GM18867 (cell line): ENCODE data around the gene GAGE10.

Source experiments
- ATAC-seq: cut with Tn5 transposase; IDR thresholded peaks from one replicate; pipeline ENCODE4 v1.9.1; 2021; ENCODE audit warnings: mild to moderate bottlenecking, moderate library complexity; ENCODE audit not compliant: unreplicated experiment

The GAGE10 gene, protein sequence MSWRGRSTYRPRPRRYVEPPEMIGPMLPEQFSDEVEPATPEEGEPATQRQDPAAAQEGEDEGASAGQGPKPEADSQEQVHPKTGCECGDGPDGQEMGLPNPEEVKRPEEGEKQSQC

DNA sequence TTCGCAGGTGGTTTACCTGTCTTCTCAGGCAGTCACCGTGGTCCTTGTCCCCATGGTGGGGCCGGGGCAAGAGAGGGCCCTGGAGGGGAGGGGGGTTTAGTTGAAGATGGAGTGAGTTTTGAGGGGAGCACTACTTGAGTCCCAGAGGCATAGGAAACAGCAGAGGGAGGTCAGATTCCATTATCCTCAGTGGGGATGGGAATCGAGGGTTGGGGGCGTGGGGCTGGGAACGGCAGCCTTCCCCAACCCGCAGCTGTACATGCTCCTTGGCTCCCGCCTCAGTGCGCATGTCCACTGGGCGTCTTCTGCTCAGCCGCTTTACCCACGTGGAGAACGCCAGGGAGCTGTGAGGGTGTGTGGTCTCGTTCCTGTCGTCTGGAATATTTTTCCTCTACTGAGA, at the start of gene GAGE10:
GAGE10 (plus strand) TSS at position 301 of the 400 bp plus-strand sequence. CDS start 1,214 bp downstream, outside the sequence.
- ATAC-seq, result no peak

DNA sequence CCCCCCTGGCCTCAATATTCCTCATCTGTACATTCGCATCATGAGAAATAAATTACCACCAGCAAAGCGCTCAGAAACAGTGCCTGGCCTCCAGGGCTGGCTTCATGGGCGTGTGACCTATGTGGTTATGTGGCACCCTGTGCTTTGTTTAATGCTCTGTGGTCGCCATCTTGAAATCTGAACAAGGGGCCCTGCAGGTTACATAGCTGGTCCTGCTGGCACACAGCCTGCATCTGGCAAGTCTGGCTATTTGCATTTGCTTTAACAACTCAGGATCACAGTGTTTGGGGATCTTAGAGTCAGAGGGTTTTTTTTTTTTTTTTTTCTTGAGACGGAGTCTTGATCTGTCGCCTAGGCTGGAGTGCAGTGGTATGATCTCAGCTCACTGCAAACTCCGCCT, 48.8 kb upstream of the GAGE10 start:
- no peak for ATAC-seq

DNA sequence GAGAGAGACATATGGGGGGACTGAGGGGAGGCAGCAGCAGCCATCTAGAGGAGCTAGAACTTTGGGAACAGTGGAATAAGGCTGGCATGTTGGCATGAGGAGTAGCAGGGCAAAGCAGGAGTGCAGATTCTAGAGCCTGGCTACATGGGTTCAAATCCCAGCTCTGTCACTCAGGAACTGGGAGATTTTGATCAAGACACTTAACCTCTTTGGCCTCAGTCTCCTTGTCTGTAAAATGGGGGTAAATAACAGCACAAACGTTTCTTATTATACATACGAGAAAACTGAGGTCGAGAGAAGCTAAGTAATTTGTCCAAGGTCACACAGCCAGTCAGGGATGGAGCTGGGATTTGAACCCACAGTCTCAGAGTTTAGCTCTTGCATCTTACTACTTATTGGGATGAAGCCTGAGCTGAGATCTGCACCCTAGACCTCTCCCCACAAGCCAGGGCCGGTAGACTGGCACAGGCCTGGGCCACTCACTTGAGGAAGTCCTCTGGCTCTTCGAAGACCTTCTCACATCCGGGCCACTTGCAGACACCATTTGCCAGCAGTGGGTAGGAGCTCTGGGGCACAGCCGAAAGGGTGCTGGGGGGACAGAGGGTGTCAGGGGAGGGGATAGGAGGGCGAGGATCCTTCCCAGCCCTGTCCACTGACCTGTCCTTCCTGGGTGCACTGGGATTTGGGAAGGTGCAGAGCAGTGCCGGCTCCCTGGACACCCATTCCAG, 47.0 kb upstream of the GAGE10 start:
- no peak for ATAC-seq

DNA sequence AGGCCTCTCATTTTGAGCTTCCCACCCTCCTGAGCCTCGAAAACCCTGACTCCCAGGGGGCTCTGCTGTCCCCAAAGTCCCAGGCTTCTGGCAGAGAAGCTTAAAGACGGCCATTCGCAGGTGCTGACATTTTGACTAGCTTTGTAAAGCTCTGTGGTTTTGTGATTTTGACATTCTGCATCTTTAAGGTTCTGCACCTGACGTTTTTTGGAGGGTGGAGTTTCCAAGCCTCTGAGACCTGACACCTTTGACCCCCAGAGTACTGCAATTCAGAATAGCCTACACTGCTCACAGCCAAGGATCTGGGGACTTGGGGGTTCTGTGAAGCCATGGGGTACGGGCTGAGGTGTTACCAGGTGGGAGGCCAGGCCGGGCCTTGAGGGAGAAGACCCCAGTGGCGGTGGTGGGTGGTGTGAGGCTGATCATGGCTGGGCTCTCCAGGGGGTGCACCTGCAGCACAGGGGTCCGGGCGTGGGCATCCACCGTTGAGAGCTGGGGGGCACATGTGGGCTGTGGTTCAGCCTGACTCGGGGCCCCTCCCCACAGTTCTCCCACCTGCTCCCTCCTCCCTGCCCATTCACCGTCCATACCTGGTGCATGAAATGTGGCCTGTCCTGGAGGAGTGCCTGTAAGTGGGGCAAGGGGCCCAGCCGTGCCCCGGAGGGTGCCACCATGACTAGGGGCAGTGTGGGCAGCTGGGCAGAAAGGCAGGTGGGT, 46.2 kb upstream of the GAGE10 start:
- ATAC-seq, result no peak

DNA sequence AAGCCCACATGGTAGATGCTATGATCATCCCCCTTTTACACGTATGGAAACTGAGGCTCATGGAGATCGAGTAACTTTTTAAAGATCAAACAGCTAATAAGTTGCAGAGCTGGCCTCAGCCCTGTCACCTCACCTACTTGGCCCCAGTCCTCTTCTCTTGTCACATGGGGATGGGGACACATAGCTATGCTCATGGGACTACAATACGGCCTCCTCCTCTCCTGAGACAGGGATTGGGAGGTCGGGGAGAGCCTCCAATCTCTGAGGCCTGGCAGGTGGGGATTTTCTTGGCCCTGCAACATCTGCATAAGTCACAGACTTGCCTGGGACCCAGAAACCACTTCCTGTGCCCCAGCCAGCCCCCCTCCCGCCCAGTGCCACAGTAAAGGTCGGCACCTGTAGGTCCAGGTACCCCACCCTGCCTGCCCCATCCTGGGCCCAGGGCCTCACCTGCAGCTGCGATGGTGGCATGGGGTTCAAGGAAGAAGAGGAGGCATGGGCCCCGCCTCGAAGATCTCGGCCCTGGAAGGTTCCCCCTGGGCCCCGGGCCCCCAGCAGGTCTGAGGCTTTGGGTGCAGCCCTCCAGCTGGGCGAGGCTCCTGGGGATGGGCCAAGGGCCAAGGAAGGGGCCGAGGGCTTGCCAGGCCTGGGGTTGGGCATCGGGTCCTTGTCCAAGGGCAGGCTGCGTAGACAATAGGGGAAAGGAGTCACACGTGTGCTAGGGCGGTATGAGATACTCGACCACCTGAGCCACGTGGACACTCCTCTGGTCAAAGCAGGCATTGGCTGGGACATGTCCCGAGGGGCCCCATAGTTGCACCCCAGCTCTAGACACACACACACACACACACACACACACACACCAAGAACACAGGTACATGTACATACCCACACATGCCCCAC, 45.3 kb upstream of the GAGE10 start:
- ATAC-seq, result no peak

DNA sequence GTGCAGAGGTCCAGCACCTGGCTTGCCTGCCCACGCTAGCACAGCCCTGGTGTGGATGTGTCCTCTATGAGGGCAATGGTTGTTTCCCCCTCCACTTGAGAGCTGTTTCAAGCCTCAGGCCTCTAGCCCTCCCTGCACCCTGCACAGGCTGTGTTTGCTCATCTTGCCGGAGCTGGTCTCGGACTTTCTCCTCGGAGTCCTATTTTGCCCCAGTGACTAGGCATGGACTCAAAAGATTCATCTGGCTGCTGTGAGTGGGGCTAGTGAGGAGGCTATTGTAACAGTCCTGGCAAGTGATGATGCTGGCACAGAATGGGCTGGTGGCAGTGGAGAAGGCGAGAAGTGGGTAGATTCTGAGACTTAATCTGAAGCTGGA, 44.7 kb upstream of the GAGE10 start:
- no peak for ATAC-seq

DNA sequence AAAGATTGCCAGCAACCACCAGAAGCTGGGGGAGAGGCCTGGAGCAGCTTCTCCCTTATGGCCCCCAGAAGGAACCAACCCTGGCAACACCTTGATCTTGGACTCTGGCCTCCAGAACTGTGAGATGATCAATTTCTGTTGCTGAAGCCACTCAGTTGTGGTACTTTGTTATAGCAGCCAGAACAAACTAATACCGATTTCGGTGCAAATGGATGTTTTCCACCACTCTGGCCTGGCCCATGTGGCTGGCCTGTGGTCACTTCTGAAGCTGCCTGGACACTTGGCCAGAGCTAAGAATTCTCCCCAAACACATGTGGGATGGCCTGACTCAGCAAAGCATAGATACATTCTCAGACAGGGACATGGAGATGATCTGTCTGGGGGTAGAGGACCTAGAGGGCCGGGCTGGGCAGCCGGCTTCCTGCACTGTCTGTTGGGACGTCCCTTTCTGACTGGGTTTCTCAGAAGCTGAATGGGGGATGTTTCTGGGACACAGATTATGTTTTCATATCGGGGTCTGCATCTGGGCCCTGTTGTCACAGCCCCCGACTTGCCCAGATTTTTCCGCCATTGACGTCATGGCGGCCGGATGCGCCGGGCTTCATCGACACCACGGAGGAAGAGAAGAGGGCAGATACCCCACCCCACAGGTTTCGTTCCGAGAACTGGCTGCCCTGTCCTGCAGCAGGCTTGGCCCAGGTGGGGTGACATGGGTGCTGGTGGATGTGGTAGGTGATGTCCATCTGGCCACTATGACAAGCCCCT, 43.0 kb upstream of the GAGE10 start:
- no peak for ATAC-seq

DNA sequence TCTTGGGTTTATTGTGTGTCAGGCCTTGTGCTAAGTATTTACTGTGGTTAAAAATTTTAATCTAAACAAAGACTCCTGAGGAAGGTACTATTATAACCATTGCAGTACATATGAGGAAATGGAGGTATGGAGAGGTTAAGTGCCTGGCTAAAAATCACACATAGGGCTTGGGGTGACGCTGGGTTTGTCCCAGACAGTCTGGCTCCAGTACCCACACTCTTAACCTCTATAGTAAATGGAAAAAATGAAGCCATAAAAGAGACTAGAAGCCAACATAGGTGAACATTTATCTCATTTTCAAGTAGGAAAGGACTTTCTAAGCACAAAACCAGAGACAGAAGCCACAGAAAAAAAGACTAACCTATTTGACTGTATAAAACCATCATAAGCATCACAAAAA, 40.8 kb upstream of the GAGE10 start:
- no peak for ATAC-seq

DNA sequence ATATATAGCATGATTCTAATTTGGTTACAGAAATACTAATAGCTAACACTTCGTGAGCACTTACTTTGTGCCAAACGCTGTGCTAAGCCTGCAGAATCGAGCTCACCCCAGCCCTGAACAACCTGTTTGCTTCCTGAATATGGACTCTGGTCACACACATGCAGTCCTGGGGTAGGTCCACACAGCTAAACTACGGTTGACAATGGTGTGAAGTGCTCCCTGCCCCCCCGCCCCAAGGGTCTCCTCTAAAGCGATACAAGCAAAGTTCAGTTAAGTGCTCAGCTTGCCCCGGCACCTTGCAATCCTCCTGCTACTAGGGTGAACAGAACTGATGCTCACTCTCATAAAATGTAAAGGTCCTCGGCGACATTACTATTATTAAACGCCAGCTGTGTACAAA, 39.8 kb upstream of the GAGE10 start:
- no peak for ATAC-seq

DNA sequence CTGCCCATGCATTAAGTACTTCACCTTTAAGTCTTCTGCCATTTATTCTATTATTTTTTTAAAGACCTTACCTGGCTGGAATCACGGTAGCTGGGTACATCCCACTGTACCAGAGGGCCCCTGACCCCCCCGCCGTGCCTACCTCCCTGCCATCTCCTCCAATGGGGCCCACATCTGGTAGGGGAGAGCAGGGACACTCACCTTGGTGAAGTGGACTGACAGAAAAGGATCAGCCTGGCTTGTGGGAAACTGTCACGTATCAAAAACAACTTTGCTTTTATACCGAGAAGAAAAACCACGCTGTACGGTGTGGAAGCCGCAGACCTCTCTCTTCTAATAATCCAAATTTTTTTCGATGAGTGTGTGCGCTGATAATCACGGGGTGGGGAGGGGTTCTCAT, 39.0 kb upstream of the GAGE10 start, which contains the start of gene FOXP3:
FOXP3 (minus strand) TSS at position 251 of the 400 bp plus-strand sequence. CDS start 6,205 bp downstream, outside the sequence.
- no peak for ATAC-seq

DNA sequence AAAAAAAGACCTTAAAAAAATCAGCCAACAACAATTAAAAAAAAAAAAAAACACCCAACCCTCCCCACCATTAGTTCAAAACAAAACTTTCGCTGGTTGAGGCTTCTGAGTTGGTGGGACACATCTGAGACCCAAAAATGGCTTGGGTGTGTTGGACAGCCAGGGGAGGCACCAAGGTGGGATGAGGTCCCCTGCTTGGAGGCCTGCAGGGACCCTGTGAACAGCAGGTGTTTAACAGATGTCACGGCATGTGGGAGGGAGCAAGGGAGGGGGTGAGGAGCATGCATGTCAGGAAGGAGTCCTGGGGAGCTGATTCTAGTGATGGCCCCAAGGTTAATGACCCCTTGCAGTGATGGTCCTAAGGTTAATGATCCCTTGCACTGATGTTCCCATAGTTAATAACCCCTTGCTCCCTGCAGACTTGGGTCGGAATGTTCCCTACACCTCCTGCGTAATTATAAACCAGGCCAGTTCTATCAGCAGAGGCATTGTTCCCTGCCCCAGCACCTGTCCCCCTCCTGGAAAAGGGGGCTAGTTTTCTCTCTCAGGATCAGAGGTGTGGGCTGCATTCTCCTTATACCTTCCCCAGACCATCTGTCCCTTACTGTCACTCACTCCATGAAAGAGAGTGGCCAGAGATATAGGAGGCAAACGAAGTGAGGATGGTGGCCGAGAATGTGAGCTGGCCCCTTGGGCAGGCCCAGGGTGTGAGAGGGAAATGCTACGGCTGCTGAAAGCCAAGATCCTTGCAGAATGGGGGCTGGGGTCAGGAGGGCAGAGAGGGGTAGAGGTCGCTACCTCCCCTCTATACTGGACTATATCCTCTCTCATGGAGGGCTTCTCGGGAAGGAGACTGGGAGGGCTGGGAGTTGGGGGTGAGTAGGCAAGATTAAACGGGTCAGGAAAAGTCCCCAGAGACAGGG, 36.7 kb upstream of the GAGE10 start:
- ATAC-seq, result no peak

DNA sequence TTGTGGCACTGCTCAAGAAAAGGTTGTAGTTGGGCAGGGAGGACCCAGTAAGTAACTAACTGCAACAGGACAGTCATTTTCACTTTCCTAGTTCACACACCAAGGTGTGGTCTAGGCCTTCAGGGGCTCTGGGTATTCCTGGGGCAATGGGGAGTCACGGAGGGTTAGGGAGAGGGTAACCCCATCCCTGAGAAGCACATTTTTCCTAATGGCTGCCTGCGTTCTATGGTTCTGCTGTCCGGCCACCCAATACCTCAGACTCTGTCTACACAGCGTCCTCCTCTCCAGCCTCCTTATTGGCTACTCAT, 34.8 kb upstream of the GAGE10 start:
- ATAC-seq, result no peak

DNA sequence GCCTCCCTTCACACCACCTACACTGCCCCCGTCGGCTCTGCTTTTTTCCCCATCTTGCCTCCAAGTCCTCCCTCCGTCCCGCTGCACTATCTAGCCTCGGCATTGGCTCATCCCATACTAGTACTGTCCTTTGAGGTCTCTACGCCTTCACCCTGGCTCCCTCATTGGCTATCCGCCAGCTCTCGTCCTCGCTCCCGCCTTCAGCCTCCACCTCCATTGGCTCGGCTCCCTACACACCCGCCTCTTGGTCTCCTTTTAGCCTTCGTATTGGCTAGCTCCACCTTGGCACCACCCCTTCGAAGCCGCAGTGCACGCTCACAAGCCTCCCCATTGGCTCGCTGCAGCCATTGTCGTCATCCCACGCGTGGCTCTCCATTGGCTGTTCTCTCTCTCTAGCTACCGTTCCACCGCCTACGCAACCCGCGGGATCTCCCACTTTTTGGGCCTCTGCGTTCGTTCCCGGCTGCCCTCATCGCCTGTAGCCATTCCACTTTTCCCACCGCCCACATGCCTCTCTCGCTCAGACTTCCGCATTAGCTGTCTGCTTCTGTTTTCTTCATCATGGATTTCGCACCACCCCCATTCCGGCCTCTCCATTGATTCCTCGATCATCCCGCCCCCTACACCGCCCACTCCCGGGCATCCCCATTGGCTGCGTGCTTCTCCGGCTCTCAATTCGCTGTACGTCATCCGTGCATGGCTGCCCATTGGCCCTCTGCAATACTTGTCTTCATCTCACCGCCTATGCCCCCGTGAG, 34.3 kb upstream of the GAGE10 start:
- peak; percentile 87 for ATAC-seq

DNA sequence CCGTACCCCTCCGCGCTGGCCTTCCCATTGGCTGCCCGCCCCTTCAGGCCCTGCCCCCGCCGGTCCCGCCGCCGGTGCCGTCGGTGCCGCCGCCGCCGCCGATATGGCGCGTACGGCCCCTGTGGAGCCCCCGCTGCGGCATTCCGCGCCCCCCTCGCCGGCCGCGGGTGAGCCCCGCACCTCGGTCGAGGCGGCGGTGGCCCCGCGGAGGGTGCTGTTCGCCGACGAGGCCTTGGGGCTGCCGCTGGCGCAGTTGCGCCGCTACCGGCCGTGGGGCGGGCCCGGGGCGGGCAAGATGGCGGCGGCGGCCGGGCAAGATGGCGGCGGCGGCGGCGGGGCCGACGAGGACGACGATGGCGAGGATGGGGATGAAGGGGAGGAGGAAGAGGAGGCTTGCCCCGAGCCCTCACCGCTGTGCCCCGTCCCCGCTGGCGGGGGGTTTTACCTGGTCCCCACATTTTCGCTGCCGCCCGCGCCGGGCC, 33.6 kb upstream of the GAGE10 start, which contains the start of gene PPP1R3F:
PPP1R3F (plus strand) TSS at position 27 of the 482 bp plus-strand sequence; CDS start at position 104, 77 bp downstream.
- peak; percentile 25 for ATAC-seq

DNA sequence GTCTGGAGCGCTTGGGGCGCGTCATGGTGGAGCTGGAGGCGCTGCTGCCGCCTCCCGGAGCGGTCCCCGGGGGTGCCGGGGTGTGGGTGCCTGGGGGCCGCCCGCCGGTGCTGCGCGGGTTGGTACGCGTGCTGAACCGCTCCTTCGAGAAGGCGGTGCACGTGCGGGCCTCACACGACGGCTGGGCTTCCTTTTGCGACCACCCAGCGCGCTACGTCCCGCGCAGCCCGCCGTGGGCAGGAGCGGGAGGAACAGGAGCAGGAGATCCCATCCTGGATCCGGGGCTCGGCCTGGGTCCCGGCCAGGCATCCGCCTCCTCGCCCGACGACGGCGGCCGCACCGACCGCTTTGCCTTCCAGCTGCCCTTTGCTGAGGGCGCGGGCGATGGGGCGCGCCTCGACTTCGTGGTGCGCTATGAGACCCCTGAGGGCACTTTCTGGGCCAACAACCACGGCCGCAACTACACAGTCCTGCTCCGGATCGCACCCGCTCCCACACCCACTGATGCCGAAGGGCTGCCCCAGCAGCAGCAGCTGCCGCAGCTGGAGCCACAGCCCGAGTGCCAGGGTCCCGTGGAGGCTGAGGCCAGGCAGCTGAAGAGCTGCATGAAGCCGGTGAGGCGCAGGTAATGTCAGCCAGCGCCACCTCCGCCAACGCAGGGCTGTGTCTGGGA, 33.1 kb upstream of the GAGE10 start:
- ATAC-seq, result no peak

DNA sequence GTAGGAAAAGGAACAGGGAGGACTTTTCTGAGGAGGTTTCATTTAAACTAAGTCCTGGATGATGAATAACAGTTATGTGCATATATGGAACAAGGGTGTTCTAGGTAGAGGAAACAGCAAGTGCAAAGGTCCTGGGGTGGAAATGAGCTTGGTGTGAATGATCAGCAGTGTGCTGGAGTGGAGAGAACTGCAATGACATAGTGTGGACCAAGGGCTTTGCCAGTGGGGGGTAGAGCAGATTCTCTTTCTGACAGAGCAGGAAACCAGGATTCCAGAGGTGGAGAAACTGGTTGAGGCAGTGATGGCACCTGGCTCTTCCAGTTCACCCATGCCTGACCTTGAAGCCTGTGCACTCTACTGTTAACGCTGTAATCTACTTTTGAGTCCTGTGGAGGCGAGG, 32.1 kb upstream of the GAGE10 start:
- no peak for ATAC-seq

DNA sequence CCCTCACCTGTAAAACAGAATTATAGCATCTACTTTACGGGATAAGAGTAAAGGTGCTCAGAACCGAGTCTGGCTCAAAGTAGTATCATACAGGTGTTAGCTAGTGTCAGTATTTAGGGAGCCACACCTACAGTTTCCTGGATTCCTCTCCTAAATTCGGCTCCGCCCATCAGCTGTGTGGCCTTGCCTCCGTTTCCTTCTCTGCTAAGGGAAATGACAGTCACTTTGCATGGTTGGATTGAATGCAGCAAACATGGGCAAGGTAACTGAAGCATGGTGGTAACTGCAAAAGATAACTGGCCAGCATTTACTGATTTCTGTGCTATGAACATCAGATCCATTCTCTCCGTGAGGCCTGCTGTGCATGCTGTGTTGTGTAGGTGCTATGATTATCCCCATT, 31.0 kb upstream of the GAGE10 start:
- no peak for ATAC-seq

DNA sequence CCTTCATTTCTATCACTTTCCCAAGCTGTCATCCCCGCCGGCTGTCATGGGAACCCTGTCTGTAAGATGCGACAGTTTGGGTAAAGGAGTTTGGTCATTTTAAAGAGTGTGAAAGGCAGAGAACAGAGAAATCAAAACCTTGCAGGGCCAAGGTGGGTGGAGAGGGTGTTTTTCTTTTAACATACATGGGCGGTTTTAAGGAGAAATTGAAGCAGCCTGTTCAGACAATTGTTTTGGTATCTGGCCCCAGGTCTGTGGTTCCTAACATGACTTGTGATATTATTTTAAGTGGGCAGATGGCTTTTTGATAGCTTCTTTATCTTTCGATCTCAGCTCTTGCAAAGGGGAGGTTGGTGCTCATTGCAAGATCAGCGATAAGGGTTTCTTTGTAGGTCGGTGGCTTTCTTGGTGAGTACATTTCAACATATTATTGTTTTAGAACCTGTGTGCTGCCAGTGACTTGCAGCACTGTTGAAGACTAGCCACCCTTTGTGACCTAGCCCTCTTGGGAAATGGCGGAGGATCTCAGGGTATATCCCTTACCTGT, 30.2 kb upstream of the GAGE10 start:
- no peak for ATAC-seq
